HG03432 (cell line): ENCODE data around the gene PTH2.

ENCODE experiments used
- ATAC-seq: cut with Tn5 transposase; IDR thresholded peaks from one replicate; pipeline ENCODE4 v1.9.1; 2021; ENCODE audit warnings: mild to moderate bottlenecking, moderate library complexity; ENCODE audit not compliant: unreplicated experiment

PTH2 gene

DNA sequence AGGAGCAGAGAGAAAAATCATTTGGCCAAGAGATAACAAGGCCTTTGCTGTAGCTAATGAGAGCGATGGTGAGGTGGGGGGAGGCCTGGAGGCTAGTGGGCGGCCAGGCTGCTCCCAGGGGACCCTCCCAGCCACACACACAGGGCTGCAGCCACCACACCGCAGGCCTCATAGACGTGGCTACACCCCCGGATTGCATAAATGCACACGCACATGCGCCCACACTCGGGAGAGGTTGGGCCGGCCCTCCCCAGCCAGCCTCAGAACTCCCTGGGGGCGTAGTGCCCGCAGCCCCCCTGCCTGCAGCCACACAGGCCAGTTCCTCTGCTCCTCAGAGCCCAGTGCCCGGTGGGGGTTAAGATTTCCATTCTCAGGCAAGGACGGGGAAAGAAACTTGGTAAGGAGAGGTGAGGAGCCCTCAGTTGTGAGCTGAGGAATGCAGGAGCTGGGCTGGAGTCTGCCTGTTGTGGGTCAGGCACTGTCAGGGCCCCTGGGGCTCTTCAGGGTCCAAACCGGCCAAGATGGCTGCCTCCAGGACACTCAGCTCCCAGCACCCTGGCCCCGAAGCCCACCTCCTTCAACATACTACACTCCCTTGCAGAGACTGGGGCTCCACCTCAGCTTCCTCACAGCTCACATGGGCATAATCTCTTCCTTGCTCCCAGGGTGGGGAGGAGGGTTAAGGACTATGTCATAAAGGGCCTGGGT, 8.0 kb downstream of the PTH2 start:
- ATAC-seq: no peak

DNA sequence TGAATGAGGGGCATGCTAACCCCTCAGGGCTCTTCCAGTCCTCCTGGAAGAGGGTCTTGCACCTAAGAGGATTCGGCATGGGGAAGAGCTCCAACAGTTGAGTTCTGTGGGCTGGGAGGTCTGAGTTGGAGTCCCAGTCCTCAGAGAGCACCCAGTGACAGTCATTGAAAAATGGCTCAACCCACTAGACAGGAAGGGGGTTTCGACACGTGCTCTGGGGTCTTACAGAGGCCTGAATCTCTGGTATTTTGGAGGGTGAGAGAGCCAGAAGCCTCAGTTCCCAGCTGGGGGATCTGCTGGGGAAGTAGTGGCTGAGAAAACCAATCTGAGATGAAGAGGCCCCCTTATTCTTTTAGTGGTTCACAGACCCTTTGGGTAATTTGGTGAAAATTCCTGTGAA, 9.0 kb downstream of the PTH2 start:
- ATAC-seq: no peak

DNA sequence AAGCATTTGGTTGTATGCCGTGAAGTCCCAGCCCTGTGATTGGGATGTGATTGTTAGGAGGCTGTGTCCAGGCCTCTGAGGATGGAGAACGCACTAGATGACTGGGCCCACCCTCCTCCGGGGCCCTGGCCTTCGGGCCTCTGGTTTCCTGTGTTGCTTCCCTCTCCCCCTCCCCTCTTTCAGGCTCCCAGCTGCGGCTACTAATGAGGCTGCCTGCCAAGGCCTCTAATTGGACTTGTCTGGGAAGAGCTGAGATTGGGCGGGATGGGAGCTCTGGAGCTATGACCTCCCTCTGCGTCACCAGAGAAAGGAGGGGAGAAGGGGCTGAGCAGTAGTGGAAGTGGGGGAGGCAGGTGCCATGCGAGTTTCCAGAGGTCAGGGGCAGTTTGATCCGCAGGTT, 9.9 kb downstream of the PTH2 start:
- ATAC-seq: no peak

DNA sequence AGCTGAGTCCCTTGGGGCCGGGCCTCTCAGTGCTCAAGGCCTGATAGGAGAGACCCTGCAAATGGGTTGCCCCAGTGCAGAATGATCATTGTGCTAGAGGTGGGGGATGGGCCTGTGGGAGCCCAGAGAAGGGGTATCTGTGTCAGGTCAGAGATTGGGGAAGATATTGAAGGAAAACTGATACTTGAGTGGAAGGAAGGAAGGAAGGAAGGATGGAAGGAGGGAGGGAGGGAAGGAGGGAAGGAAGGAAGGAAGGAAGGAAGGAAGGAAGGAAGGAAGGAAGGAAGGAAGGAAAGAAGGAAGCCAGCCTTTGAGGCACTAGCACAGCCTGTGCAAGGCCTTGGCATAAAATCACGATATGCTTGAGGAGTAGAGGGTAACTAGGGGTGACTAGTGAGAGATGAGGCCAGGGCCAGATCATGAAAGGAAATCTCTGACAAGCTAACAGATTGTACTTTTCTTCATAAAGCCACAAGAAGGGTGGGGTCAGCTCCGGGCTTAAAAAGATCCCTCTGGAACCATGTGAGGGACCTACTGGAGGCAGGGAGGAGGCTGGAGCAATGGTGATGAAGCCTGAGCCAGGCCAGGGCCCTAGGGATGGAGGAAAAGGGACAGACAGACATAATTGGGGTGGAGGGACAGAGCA, 11.4 kb downstream of the PTH2 start:
- no peak for ATAC-seq

- no peak for ATAC-seq
Measured at GRCh38 chr19:49409441-49410029, 13.7 kb downstream of the PTH2 start.

- no peak for ATAC-seq
Measured at GRCh38 chr19:49408816-49409440, 14.3 kb downstream of the PTH2 start.

DNA sequence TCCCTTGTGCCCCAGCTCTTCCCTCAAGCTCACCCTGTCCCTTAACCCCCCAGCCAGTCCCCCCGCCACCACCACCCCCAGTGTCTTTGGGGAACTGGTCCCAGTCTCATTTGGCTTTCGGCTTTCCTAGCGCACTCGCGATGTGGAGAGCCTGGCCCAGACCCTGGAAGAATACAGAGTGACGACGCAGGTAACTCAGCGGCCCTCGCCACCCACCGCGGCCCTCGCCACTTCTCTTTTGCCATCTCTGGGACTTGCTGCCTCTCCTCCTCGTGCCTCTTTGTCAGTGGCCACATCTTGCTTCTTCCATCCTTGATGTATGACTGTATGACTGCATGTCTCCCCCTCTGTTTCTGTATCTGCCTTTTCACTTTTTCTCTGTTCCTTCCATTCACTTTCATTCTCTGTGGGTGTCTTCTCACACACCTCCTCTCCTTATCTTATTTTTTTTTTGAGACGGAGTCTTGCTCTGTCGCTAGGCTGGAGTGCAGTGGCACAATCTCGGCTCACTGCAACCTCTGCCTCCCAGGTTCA, 15.7 kb downstream of the PTH2 start:
- no peak for ATAC-seq

DNA sequence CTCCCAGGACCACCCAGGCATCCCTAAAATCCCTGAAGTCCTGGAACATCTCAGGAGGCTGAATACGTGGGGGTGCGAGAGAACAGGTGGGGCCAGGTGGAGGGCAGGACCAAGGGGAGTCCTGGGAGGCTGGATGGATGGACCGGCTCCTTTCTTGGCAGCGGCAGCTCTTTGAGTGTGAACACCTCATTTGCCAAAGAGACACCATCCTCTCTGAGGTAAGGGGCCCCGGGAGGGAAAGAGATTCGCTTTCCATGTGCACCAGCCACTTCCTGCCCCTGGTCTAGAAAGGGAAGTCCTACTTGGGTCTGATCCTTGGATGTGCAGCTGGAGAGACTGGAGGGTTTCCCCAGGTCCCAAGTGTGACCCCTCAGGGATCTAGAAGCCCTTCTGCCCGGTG, 16.2 kb downstream of the PTH2 start:
- no peak for ATAC-seq

DNA sequence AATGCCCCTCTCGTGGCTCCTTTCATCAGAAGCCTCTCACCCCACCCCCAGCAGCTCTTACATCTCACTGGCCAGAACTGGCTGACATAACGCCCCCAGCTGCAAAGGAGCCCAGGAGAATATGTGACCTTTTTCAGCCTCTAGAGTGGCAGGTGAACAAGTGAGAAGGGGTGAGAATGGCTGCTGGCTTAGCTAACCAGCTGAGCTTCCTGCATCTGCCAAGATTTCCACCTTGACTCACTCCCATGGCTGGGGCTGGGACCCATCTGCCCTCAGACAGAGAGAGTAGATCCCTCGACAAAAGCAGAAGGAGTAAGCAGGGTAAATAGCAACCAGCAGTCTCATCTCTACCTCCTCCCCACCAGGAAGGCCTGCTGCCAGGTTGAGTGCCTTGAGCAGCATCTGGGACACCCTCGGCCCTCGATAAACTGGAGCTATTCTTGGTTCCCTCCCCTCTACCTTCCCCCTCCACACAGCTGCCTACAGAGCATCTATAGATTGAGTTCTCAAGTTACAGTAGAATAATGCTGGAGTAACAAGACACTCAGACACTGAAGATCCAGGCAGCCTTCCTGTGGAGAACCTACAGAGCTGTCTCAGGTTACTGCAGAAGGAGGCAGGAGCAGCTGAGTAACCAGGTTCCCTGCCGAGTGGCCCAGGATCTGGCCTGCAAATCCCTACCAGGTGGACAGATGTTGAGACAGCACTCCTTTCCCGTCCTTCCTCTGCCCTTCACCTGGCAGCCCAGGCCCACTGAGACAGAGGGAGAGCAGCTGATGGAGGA, 19.6 kb downstream of the PTH2 start:
- ATAC-seq: no peak

DNA sequence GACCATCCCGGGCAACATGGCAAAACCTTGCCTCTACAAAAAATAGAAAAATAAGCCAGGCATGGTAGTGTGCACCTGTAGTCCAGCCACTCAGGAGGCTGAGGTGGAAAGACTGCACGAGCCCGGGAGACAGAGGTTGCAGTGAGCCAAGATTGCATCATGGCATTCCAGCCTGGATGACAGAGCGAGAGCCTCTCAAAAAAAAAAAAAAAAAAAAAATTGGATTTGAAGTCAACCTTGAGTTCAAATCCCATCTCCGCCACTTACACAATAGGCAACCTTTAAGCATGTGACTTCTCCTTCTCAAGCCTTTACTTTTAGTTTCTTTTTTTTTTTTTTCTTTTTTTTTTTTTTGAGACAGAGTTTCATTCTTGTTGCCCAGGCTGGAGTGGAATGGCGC, 23.2 kb downstream of the PTH2 start:
- ATAC-seq: no peak

GRCh38 chr19:49398931-49399330, 24.3 kb downstream of the PTH2 start:
- ATAC-seq: no peak

DNA sequence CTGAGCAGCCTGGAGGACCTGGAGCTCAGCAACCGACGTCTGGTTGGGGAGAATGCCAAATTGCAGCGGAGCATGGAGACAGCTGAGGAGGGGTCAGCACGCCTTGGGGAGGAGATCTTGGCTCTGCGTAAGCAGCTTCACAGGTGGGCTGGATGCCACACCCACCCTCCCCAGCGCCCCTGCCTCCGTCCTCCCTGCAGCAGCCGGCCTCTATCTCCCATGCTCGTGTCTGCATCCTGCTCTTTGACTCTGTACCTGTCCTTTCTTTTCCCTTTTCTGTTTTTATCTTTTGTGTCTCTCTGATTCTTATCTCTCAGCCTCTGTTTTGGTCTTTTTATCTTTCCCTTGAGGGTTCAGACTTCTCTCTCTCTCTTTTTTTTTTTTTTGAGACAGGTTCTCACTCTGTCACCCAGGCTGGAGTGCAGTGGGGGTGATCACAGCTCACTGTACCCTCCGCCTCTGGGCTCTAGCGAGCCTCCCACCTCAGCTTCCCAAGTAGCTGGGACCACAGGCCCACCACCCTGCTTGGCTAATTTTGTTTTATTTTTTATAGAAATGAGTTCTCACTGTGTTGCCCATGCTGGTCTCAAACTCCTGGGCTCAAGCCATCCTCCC, 25.1 kb downstream of the PTH2 start:
- no peak for ATAC-seq

DNA sequence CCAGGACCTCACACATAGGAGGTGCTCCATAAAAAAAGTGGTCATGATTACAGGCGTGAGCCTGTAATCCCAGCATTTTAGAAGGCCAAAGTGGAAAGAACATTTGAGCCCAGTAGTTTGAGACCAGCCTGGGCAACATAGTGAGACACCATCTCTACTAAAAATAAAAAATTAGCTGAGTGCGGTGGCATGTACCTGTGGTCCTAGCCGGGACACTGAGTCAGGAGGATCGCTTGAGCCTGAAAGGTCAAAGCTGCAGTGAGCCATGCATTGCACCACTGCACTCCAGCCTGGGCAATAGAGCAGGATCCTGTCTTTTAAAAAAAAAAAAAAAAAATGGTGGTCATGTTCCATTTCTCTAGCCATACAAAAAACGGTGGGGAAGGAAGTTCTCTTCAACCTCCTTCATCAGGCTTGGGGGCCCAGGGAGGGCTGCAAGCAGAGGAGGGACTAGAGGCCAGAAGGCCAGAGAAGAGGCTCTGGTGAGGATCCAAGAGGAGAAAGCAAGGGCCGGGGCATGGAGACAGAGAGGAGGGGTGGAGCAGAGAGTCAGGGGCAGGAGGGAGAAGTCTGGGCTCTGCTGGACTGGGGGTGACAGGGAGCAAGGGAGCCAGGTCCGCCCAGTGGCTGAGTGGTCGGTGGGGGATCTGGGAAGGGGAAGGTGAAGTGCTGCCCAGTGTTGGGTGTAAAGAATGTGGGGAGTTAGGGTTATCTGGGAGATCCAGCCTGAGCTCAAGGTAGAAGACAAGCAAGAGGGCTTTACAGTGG, 26.3 kb downstream of the PTH2 start:
- no peak for ATAC-seq

DNA sequence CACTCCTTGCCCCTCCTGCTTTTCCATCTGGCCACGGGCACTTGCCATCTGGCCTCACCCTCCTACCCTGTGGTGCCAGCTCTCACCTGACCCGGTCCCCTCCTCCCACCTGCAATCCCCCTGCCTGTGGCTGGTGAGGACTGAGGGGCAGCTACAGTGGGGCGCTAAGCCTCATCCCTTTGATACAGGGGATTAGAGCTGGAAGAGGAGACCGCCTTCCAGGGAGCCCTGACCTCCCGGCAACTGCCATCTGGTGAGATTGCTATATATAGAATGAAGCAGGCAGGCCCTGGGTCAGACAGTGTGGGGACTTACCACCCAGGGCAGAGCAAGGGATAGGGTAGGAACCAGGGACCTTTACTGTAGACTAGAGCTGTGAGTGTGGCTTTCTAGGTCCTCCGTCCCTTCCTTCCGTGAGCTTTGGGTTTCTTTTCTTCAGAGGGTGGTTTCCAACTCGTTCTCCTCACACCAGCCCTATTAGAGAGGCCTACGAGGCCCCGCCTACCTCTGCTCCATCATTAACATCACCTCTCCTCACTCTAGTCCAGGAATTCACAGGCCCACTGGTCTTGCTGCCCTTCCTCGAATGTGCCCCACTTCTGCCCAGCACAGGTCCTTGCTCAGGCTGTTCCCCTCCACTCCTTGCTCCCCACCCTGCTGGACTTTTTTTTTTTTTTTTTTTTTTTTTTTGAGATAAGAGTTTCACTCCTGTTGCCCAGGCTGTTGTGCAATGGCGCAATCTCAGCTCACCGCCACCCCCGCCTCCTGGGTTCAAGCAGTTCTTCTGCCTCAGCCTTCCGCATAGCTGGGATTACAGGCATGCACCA, 27.4 kb downstream of the PTH2 start:
- ATAC-seq: no peak

DNA sequence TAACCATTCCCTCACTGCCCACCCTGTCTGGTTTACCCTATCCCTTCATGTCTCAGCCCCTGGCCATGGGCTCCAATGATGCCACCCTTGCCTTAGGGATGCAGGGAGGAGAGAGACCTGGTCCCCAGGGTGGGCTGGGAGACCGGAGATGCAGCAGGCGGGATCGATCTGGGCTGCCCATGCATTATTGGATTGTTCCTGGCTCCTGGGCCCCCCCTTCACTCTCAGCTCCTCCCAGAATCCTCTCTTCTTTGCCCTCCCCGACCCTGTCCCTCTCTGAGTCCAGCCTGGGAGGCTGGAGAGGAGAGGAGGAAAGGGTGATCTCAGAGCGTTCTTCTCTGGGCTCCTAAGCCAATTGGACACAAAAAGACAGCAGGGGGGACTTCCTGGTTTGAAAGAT, 29.4 kb downstream of the PTH2 start:
- no peak for ATAC-seq

DNA sequence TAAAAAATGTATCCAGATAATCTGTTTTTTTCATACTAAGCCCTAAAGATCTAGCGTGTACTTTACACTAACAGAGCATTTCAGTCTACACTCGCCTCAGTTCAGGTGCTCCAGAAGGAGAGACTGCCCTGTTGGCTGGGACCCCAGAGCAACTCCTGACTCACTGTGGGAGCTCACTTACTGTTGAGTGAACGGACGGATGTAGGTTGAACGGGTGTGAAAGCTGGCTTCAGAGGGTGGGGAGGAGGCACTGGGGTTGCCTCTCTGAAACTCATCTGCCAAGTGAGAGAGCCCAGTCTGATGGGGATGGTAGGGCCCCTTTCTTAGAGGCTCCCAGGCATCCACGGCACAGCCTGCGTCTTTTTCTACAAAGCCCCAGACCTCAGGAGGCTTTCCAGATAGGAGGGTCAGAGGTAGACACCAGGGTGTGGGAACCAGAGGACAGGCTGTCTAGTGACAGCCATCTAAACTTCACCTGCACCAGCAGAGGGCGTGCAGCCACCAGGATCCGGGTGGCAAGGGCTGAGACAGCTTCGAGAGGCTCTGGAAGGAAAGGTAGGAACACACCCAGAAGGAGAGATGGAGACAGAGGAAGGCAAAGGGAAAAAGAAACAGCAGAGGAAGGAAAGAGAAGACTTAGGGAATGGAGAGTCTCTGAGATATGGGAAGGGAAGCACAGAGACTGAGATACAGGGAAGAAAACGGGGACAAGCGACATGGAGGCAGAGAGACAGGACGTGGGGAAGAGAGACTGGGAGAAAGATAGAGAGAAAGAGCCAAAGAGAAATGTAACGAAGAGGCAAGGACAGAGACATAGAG, 31.5 kb downstream of the PTH2 start:
- ATAC-seq: no peak

DNA sequence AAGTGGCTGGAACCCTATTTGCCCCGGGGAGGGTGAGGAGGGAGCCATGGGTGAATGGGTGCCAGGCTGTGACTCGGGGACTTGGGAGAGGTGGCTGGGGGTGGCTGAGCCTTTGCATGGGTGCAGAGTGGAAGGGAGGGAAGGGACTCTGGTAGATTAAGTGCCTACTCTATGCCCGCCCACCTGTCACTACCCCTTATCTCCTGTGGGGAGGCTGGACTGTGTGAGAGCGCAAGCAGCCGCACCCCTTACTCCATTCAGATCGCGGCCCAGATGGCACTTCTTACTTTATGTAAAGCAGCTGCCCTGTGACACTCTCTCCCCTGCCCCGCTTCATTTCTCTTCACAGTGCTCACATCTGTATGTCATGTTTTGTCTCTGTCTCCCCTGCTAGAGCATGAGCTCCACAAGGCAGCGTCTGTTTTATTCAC, 32.3 kb downstream of the PTH2 start:
- ATAC-seq: no peak
